Kidney epithelial cell (primary cell): ENCODE data around the gene LIN52. TPM values are rescaled to one million over a fixed set of nuclear protein-coding genes. Genes with fewer than 3 reads are reported as not detected.

Experiments
- DNase-seq: peaks from one replicate; pipeline ENCODE4 v3.0.0-alpha.2; 2010; ENCODE audit warnings: low read depth
- H3K27me3 ChIP-seq: 2 replicates; pipeline ENCODE4 v1.6.0; 2011; ENCODE audit warnings: low read length; ENCODE audit not compliant: control insufficient read depth, insufficient read depth
- H3K36me3 ChIP-seq: 2 replicates; pipeline ENCODE4 v1.5.1; 2011; ENCODE audit warnings: low read length; ENCODE audit not compliant: control insufficient read depth, insufficient read depth
- H3K4me3 ChIP-seq: 2 replicates; pipeline ENCODE4 v1.5.1; 2011; ENCODE audit warnings: low read depth, mild to moderate bottlenecking, control low read depth, low read length
- CTCF ChIP-seq: IDR thresholded peaks from 2 replicates; pipeline ENCODE4 v1.5.1; 2011; ENCODE audit warnings: mild to moderate bottlenecking, moderate library complexity, low read length, control low read depth, inconsistent platforms; ENCODE audit not compliant: insufficient read depth, poor library complexity, severe bottlenecking
- total RNA-seq: library from RNA; depleted of rRNA; stranded (reverse); fragments of >200 nt; gene quantifications from 2 replicates; pipeline ENCODE4 v1.2.3, GENCODE V29; 2015

Gene LIN52
- total RNA-seq, 1 donor from 2014 or later, result 7.8 TPM

GRCh38 chr14:74169906-74170305, 85.2 kb downstream of the LIN52 start:
- no peak for DNase-seq
- no peak overlapping the region for H3K4me3 ChIP-seq
- no peaks in the 10 kb centered on the region for H3K27me3 ChIP-seq
- no peak for TF ChIP-seq CTCF
- no peaks in the 10 kb centered on the region for H3K36me3 ChIP-seq

GRCh38 chr14:74176400-74176793, 91.6 kb downstream of the LIN52 start:
- no peaks in the 10 kb centered on the region for H3K36me3 ChIP-seq

GRCh38 chr14:74179856-74180255, 95.1 kb downstream of the LIN52 start:
- no peak for TF ChIP-seq CTCF
- Histone ChIP-seq H3K36me3 (no peaks in the 10 kb centered on the region), H3K4me3 (no peak overlapping the region), H3K27me3 (no peaks in the 10 kb centered on the region)
- no peak for DNase-seq

More at GRCh38 chr14:74176400-74176793, 91.6 kb downstream of the LIN52 start:
- H3K4me3 ChIP-seq, result no peak overlapping the region
- DNase-seq, result no peak
- no peak for TF ChIP-seq CTCF
- no peaks in the 10 kb centered on the region for H3K27me3 ChIP-seq

- Histone ChIP-seq H3K36me3 (no peaks in the 10 kb centered on the region), H3K4me3 (no peak overlapping the region), H3K27me3 (no peaks in the 10 kb centered on the region)
- DNase-seq, result no peak
- TF ChIP-seq CTCF, result no peak
Observed at GRCh38 chr14:74190927-74191575, 106.3 kb downstream of the LIN52 start.

GRCh38 chr14:74194506-74195274, 109.9 kb downstream of the LIN52 start:
- no peaks in the 10 kb centered on the region for H3K27me3 ChIP-seq
- H3K36me3 ChIP-seq, result no peaks in the 10 kb centered on the region
- no peak for DNase-seq
- H3K4me3 ChIP-seq, result no peak overlapping the region
- TF ChIP-seq CTCF, result no peak
